Stimulated activated CD8-positive, alpha-beta memory T cell treated with anti-CD3 and anti-CD28 coated beads, Interleukin-15, amount 100 ng/mL, for 1 hour (primary cell): ENCODE measurements around the gene GAS2L3.
"Not testable (repeated sequence)": the region's sequence is repeated elsewhere in the genome, so short reads cannot be mapped to it uniquely, and the experiment has no call there.

Source experiments
- DNase-seq: peaks from one replicate; pipeline ENCODE4 v3.0.0-alpha.2; 2020; ENCODE audit warnings: low read depth

Gene GAS2L3

DNA sequence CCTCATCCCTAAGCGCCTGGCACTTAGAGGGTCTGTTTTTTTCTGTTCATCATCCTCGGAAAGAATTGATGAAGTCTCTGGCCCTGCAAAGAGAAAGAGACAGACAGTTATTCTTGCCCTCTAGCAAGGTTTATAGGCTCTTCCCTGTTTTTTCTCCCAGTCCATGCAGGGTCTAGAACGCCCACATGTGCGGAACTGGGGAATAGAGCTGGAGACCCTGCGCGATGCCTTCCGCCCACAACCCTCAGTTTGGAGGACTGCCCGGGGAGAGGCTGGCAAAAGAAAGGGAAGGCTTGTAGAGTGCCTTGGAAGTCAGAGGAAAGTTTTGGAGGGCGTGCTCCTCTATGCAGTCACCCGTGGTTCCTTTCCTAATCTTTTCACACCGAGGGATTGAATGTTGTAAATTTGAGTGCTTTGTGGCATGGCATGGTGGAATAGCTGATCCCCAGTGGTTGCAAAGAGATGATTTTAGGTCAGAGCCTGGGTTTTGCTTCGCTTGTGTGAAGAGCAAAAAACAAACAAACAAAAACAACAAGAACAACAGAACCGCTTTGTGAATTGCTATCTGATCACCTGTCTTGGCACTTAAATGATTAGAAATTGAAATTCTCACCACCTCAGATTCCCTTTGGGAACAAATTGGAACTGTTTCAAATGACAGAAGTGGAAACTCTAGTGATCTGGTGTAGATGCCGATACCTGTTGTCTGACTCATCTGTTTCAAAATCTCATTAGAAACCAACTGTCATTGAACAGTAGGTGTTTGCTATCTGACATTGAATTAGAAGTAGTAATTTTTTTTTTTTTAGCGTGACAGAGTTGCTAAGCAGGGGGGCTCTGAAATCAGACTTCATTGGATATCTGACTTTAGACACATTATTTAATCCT is 947 bp downstream of the GAS2L3 start:
- DNase-seq: no peak

- DNase-seq: no peak
Measured at GRCh38 chr12:100576331-100577036, 3.0 kb downstream of the GAS2L3 start.

DNA sequence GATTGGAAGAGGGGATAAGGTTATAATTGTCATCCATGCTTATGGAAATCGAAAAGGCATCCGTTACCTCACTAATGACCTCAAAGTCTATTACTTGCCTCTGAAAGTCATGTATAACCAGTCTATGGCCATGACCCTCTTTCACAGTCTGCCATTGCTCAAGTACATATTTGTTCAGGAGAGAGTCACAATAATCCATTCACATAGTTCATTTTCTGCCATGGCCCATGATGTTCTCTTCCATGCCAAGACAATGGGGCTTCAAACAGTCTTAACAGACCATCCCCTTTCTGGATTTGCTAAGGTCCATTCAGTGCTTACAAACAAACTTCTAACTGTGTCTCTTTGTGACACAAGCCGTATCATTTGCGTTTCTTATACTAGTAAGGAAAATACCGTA is 5.4 kb downstream of the GAS2L3 start:
- DNase-seq: no peak

- no peak for DNase-seq
Measured at GRCh38 chr12:100579844-100580243, 6.4 kb downstream of the GAS2L3 start.

DNA sequence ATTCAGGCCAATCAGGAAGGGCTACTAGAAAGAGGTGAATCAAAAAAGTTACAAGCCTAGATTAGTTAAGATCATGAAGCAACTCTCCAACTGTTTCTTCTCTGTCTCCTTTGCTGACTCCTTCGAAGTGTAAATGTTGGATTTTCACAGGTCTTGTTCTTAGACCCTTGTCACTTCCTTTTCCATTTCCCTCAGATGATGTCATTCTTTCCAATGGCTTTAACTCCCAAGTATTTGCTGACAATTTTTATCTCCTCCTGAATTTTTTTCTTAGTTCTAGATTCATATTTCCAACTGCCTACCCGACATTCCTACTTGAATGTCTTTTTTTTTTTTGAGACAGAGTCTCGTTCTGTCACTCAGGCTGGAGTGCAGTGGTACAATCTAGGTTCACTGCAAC is 10.8 kb downstream of the GAS2L3 start:
- no peak for DNase-seq

DNA sequence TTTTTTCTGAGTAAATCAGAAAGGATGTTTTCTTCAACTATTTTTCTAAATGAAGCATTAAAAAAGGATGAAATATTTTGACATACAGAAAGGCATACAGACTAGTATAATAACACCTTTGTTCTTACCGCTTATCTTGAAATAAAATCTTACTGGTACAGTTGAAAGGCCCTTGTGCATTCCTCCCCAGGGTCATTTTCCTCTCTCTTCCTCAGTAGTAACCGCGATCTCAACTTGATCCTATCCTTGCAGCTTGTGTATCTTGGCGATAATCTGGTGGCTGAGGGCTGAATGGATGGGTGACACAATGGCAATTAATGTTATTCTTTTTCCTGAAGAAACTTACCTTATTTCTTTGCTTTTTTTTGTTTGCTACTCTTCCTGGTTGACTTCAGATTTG is 18.5 kb downstream of the GAS2L3 start:
- no peak for DNase-seq

- DNase-seq: no peak
Measured at GRCh38 chr12:100593490-100593889, 20.0 kb downstream of the GAS2L3 start.

- DNase-seq: no peak
Measured at GRCh38 chr12:100601626-100602025, 28.1 kb downstream of the GAS2L3 start.

DNA sequence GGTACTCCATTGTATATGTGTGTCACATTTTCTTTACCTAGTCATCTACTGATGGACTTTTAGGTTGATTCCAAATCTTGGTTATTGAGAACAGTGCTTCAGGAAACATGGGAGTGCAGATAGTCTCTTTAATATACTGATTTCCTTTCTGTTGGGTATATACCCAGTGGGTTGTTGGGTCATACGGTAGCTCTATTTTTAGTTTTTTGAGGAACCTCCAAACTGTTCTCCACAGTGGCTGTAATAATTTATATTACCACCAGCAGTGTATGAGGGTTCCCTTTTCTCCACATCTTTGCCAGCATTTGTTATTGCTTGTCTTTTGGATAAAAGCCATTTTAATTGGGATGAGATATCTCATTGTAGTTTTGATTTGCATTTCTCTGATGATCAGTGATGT is 29.5 kb downstream of the GAS2L3 start:
- DNase-seq: not testable (repeated sequence)

GRCh38 chr12:100608776-100609175 is 35.3 kb downstream of the GAS2L3 start:
- DNase-seq: no peak

GRCh38 chr12:100610666-100611430 is 37.4 kb downstream of the GAS2L3 start:
- DNase-seq: no peak

GRCh38 chr12:100612606-100613005 is 39.1 kb downstream of the GAS2L3 start:
- no peak for DNase-seq

GRCh38 chr12:100624571-100624970 is 51.1 kb downstream of the GAS2L3 start:
- no peak for DNase-seq

GRCh38 chr12:100632445-100632892 is 59.0 kb downstream of the GAS2L3 start:
- DNase-seq: no peak

- not testable (repeated sequence) for DNase-seq
Measured at GRCh38 chr12:100633082-100633785, 59.8 kb downstream of the GAS2L3 start.

GRCh38 chr12:100643246-100643645 is 69.8 kb downstream of the GAS2L3 start:
- no peak for DNase-seq

GRCh38 chr12:100646896-100647295 is 73.4 kb downstream of the GAS2L3 start:
- DNase-seq: no peak

DNA sequence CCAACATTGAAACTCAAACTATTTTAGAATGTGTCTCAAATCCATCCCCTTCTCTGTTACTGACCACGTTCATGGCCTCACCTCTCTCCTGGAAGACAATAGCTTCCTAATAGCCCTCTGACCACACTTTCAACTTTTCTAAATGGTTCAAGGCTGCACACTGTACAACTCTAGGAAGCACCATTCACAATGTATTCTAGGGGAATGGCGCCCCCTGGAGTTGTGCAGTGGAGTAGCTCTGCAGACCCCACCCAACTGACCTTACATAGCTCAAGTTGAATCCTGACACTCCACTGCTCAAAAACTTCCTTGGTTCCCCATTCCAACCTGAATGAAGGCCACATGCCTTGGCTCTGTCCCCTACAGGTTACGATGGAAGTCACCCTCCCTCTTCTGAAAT is 77.6 kb downstream of the GAS2L3 start:
- no peak for DNase-seq

GRCh38 chr12:100651694-100652093 is 78.2 kb downstream of the GAS2L3 start:
- no peak for DNase-seq

DNA sequence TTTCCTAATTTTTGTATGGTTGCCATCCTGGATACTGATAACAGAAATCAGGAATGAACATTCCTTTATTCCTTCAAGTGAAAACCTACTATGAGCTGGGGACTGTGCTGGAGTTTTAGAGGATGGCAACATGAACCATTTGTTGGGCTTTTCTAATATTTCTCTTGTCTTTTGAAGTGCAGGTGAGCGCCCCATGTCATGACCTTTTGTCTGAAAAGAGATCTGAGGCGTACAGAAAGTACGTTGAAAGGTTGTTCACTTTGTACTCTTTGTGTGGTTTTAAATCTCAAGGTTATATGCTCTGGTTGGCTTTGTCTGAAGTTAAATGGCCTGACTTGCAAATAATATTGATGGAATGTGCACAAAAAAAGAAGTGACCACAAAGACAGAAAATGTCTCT is 79.0 kb downstream of the GAS2L3 start:
- DNase-seq: no peak

- no peak for DNase-seq
Measured at GRCh38 chr12:100656141-100656540, 82.7 kb downstream of the GAS2L3 start.

GRCh38 chr12:100656856-100657255 is 83.4 kb downstream of the GAS2L3 start:
- DNase-seq: no peak
